Measurements from ENCODE around the gene MPND. TPM values are rescaled to one million over a fixed set of nuclear protein-coding genes. Genes with fewer than 3 reads are reported as not detected.
A peak's percentile ranks its signal among the peaks of the same experiment; 100 is the strongest.

Gene MPND
- total RNA-seq, 4 donors from 2014 or later, result 2.7 to 3.1 (median 3.0) TPM

- intact Hi-C loops (cut with DNase I; ENCODE audit: low total_unique reads), result loop anchor here (2.0 kb wide), 1 partner anchor 17 kb away; no protein-coding TSS in a partner anchor
- H3K27ac ChIP-seq, result peak overlapping the region; percentile 83 to 95 (median 92)
- H3K9me3 ChIP-seq, result no peaks in the 10 kb centered on the region
- in situ Hi-C loops (cut with MboI; ENCODE audit: low sequenced_read_pairs in 4 of 4), result no loop called here
- no peaks in the 10 kb centered on the region for H3K27me3 ChIP-seq
- peak overlapping the region in 2 of 4 donors; percentile 4 to 21 for H3K4me3 ChIP-seq
- peaks cover 100% of the 10 kb centered on the region in 2 donors for H3K4me1 ChIP-seq
- DNase-seq, result peak in 1 of 2 donors; percentile 72
- peak; percentile 16 to 25 for ATAC-seq
- TF ChIP-seq, protein P1, sequence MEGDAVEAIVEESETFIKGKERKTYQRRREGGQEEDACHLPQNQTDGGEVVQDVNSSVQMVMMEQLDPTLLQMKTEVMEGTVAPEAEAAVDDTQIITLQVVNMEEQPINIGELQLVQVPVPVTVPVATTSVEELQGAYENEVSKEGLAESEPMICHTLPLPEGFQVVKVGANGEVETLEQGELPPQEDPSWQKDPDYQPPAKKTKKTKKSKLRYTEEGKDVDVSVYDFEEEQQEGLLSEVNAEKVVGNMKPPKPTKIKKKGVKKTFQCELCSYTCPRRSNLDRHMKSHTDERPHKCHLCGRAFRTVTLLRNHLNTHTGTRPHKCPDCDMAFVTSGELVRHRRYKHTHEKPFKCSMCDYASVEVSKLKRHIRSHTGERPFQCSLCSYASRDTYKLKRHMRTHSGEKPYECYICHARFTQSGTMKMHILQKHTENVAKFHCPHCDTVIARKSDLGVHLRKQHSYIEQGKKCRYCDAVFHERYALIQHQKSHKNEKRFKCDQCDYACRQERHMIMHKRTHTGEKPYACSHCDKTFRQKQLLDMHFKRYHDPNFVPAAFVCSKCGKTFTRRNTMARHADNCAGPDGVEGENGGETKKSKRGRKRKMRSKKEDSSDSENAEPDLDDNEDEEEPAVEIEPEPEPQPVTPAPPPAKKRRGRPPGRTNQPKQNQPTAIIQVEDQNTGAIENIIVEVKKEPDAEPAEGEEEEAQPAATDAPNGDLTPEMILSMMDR (IDR thresholded peaks at IDR 0.05 in 4 of 5, conservative IDR thresholded peaks at IDR 0.05 in 1 of 5), result no peak
- TF ChIP-seq POLR2A (IDR thresholded peaks at IDR 0.05), result no peak
- no peaks in the 10 kb centered on the region for H3K36me3 ChIP-seq
Measured at GRCh38 chr19:4373601-4374497, 30.5 kb downstream of the MPND start.

DNA sequence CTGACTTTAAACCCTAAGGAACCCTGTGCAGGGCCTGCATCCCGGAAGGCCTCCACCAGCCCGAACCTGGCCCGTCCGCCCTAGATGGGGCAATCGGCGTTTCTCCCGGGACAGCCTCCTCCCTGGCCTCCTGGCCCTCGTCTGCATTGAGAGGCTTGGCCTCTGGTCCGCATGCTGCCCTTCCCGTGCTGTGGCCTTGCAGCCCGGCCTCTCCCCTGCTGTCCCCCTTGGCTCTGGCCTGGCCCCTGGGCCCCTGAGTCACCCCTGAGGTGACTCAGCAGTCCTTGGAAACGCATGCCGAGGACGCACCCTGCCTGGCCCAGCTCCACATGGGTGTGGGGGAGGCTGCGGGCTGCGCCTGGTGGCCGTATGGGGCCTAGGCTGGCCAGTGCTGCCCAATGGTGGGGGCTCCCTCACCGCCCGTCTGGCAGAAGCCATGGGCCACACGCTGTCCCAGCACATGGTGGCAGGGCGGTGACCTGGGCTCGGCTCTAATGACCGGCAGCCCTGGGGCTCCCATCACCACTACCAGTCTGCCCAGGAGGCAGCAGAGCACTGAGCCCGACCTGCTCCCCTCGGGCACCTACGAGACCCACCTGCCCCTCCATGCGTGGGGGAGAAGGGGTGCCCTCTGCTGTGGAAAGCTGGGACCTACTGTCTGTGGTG lies 31.3 kb downstream of the MPND start:
- intact Hi-C loops (cut with DNase I; ENCODE audit: low total_unique reads), result loop anchor here (2.0 kb wide), 1 partner anchor 16 kb away; no protein-coding TSS in a partner anchor
- peak in 1 of 2 donors; percentile 17 for TF ChIP-seq POLR2A (IDR thresholded peaks at IDR 0.05)
- TF ChIP-seq, protein P1 (IDR thresholded peaks at IDR 0.05 in 4 of 5, conservative IDR thresholded peaks at IDR 0.05 in 1 of 5), result no peak
- no peaks in the 10 kb centered on the region for H3K27me3 ChIP-seq
- peak overlapping the region in 1 of 4 donors; percentile 4 for H3K4me3 ChIP-seq
- DNase-seq, result peak; percentile 70 to 85
- H3K9me3 ChIP-seq, result no peaks in the 10 kb centered on the region
- H3K27ac ChIP-seq, result peak overlapping the region; percentile 83 to 95 (median 92)
- H3K36me3 ChIP-seq, result no peaks in the 10 kb centered on the region
- in situ Hi-C loops (cut with MboI; ENCODE audit: low sequenced_read_pairs in 4 of 4), result no loop called here
- ATAC-seq, result peak; percentile 15 to 21
- peaks cover 100% of the 10 kb centered on the region in 2 donors for H3K4me1 ChIP-seq

GRCh38 chr19:4375164-4376027 lies 32.0 kb downstream of the MPND start:
- peak overlapping the region in 1 of 4 donors; percentile 4 for H3K4me3 ChIP-seq
- peak in 1 of 2 donors; percentile 41 for DNase-seq
- in situ Hi-C loops (cut with MboI; ENCODE audit: low sequenced_read_pairs in 4 of 4), result no loop called here

More at GRCh38 chr19:4375164-4376027, 32.0 kb downstream of the MPND start:
- Histone ChIP-seq H3K27ac (peak overlapping the region; percentile 83 to 95 (median 92)), H3K9me3 (no peaks in the 10 kb centered on the region), H3K36me3 (no peaks in the 10 kb centered on the region), H3K27me3 (no peaks in the 10 kb centered on the region), H3K4me1 (peaks cover 99 to 100% of the 10 kb centered on the region in 2 donors)
- ATAC-seq, result no peak
- no peak for TF ChIP-seq POLR2A (IDR thresholded peaks at IDR 0.05)
- TF ChIP-seq, protein P1 (IDR thresholded peaks at IDR 0.05 in 4 of 5, conservative IDR thresholded peaks at IDR 0.05 in 1 of 5), result no peak
- intact Hi-C loops (cut with DNase I; ENCODE audit: low total_unique reads), result loop anchor here (2.0 kb wide), 1 partner anchor 15 kb away; no protein-coding TSS in a partner anchor
